Central memory CD4-positive, alpha-beta T cell (primary cell): Measurements from ENCODE around the gene GALNT15.

Source experiments
- DNase-seq: peaks from one replicate; pipeline ENCODE4 v3.0.0; 2022

The GALNT15 gene

DNA sequence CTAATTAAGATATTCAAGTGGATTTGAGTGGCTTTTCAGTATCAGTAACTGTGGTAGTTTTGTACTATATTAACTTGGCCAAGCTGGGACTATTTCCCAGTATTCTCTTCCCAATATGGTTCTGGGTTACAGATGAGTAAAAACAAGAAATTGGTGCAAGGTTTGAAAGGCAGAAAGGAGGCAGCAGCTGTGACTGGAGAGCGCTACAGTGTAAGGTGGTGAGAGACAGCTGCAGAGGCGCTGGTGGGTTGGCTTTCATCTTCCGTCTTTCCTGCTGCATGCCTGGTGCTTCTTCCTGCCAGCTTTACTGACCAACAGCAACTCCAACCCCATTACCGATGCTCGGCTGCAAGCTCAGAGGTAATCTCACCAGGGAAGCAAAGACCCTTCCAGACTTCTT, 80.4 kb downstream of the GALNT15 start:
- no peak for DNase-seq

DNA sequence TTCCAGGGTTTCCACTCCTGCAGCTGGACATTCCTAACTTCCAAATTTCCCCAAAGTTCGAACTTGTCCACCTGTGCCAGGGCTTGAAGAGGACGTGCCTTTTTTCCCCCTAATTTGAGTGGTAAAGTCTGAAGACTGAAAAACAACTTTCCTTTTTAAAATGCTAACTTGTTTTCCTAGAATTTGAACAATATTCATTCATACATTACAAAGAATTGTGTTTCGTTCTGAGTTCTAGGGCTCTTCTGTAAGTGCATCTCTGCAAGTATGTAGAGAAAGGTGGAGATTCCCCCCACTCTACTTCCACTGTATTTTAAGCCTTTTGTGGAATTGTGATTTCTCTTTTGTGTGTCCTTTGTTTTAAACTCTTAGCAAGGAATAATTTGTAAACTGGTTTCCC, 80.8 kb downstream of the GALNT15 start:
- DNase-seq: no peak

DNA sequence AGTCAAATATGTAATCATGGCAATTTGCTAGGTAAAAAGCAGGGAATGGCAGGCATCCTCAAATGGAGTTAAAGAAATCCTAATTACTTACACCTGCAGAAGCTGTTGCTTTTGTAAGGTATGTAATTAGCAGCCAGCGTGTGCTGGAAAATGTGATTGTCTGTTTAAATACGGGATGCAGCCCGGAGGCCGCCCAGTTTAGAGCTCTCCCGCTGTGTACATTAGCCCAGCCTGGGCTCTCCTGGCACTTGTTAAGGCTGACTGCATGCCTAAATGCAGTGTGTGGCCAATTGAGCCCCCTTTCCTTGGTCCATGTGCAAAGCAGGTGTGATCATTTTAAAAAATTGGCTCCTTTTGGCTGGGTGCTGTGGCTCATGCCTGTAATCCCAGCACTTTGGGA, 81.2 kb downstream of the GALNT15 start:
- no peak for DNase-seq

DNA sequence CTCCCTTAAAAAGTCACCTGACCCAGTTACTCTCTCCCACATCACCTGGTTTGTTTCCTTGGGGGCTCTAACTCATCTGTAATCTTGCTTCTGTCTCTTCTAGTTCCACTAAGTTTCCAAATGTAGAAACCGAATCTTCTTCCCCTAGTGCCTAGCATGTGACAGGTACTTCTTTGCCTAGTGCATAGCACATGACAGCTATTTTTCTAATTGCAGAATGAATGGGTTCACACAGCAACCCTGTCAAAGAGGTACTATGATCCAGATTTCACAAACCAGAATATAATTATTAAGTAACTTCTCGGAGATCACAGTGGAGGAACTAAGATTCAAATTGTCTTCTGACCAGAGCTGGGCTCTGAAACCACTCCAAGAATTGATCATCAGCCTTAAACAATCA, 82.8 kb downstream of the GALNT15 start:
- DNase-seq: no peak

DNA sequence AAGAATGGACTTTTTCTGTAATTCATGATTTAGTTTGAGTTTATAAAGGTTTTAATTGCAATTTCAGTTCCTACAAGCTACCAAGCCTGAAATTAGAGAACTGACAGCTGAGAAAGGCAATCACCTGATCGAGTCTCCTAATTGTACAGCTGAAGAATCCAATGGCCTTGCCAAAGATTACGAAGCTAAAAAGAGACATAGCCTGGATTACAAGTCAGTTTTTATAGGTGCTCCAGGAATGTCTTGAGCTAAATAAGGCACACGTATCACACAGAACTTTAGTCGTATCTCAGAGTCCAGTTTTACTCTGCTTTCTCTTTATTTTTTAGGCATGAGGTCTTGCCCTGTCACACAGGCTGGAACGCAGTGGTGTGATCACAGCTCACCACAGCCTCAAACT, 83.7 kb downstream of the GALNT15 start:
- no peak for DNase-seq

DNA sequence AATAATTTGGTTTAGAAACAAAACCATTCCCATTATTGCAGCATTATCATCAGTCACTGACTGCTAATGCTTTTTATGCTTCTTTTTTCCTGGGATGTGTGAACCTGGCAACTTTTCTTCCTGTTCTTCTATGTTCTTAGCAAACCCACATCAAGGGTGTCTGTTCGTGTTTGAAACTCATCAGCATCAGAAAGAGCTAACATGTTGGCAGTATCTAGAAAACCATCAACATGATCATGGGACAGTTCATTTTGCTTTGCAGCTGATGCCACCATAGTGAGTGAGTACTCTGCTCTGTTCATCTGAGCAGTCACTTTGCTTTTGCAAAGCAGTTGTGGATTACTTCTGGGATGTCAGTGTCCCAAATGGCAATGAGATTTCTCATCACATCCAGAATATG, 84.4 kb downstream of the GALNT15 start:
- DNase-seq: no peak

DNA sequence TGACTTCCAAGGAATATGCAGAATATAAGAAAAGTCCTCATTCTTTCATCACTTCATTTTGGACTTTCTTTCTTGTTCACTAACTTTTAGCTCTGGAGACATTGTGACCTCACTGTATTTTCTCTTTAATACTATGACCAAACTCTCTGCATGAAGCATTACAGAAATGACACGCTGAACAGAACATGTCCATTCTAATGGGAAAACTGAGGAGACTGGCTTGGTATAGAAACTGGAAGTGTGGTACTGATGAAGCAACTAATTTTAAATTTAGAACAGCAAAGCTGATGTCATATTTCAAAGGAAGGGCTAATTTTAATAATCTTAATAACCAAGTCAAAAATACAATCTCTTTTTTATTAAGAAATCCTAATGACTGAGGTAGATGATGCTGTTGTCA, 85.6 kb downstream of the GALNT15 start:
- DNase-seq: no peak

DNA sequence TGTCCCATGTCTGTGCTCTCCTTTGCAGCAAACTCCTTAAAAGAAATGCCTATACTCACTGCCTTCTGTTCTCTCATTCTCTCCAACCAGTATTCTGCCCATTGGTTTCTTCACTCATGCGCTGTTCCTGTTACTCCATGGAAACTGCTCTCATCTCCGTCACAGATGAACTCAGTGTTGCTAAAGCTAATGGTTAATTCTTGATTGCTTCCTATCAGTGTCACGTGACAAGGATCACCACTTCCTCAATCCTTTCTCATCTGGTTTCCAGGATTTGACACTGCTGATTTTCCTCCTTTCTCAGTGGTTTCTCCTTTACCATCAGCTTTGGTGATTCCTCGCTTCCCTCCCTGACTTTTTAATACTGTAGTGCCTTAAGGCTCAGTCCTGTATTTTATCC, 87.7 kb downstream of the GALNT15 start:
- no peak for DNase-seq

DNA sequence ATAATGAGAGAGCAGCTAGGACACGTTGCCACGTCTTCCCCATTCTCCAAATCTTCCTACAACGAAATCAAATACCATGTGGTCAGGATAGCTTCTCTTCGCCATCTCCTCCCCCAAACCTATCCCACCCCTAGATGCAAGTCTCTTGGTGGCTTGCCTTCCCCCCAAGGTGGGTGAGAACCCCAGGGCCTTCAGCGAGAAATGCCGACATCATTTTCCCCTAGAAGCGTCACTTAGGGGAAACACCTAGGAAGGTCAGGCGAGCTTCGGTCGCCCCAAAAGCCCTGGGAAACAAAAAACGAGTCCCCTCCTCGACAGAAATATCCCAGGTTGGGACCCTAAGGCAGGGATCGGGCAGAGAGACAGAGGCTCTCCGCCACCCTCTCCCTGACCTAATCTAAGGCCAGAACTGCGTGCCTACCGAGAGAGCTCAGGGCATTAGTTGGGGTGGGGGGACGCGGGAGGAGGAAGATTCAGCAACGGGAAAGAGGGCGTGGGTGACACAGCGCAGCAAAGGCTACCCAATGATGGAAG, 89.8 kb downstream of the GALNT15 start:
- DNase-seq: no peak

DNA sequence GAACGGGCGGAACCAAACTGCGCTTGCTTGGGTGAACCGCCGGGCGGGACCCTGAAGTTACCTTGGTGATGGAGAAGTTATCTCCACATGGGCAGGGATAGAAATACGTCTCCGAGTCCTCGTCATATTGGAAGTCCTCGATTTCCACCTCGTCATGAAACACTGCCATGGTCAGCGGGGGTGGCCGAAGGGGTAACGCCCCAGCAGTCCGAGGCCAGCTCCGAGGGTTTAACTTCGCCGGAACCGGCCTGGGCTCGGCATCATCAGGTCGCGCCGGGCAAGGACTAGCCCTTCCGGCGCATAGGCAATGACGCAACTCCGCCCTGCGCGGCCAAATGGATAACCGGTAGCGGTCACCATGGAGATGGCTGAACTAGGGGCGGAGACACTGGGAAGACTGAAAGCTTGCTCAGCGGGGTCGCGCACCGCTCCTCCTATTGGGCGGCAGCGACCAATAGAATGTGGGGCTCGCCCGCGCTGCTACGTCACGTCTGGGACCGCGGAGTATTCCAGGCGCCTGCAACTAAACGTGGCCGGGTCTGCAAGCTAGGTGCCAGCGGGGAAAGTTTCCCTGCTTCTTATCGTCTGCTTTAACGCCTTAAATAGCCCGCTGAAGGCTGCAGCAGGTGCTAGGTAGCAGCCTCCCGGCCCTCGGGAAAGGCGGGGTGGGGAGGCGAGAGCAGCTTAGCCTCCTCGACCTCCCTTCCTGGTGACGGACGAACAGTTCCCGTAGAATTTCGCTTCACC, 90.4 kb downstream of the GALNT15 start, which contains the start of the genes DPH3 and OXNAD1:
DPH3 (minus strand) TSS at position 236 of the 747 bp plus-strand sequence; CDS start at position 169, 67 bp downstream.
OXNAD1 (plus strand) TSS at position 505 of the 747 bp plus-strand sequence. CDS start 5,741 bp downstream, outside the sequence.
- peak; percentile 99 for DNase-seq

DNA sequence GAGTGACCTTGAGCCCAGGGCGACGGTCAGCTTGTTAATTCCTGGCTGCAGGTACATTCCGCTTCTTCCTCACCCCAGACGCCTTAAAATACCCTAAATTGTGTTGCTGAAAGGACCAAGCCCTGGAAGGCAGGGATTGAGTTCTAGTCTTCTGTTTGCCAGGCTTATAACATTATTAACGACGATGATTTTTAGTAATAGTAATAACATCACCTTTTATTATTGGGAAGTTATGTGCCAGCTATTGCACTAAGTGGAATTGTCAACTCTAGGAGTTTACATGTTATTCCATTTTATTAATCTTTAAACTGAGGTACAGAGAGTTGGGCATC, 90.9 kb downstream of the GALNT15 start:
- DNase-seq: no peak

DNA sequence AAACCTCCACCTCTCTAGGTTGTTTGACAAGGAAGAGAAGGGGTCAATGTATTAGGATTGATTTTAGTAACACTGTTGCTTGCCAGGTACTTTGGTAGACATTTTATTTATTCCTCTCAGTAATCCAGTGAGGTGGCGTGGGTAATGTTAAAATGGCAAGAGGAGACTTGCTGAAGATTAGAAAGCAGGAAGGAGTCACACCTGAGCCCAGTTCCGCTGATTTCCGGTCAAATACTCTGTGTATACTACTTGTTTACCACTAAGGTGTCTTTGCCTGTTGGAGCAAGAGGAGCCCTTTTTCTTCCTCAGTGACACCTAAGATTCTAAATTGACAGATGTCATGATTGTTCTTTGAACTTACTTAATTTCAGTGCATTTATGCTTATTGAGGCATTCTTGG, 92.2 kb downstream of the GALNT15 start:
- DNase-seq: no peak

DNA sequence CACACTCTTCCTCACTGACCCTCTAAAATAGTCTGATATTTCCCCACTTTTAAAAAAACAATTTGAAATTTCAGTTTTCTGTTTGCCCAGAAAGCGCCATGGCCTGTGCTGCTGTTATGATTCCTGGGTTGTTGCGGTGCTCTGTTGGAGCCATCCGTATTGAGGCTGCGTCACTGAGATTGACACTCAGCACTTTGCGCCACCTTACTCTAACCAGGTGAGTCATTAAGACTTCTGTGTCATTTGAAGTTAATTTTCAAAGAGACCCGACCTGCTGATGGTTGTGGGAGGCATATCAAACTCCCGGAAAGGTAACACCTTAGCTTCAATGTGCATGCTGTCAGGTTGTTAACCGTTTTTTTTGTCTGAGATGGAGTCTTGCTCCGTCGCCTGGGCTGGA, 96.4 kb downstream of the GALNT15 start:
- DNase-seq: no peak

DNA sequence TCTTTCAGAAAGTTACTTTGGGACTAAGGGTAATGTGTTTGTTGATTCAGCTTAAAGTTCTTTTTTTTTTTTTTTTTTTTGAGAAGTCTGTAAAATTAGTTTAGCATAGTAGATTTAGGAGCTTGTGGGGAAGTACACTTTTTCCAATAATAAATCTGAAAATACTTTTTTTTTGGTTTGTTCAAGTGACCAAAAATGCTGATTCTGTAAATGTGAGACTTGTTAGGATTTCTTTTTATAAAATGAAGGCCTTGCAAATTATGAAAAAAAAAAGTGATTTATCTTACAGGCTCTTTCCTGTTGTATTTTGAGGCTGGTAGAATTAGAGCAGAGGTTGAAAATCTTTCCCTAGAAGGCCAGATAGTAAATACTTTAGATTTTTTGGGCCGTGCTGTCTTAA, 98.1 kb downstream of the GALNT15 start:
- no peak for DNase-seq

DNA sequence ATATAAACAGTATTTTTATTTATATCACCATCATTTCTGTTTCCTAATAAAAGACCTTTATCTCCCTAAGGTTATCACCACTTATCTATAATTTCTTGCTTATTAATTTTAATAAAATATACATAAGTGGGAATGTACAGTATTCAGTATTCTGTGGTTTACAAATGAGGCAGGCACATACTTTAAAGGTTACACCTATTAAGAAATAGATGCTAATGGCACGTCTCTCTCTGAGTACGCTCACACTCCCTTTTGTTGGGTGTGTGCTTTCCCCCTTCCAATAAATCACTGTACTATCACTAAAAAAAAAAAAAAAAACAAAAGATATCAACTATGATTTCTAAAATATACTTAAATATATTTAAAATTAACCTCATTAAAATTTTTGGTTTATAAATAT, 99.4 kb downstream of the GALNT15 start:
- DNase-seq: no peak

DNA sequence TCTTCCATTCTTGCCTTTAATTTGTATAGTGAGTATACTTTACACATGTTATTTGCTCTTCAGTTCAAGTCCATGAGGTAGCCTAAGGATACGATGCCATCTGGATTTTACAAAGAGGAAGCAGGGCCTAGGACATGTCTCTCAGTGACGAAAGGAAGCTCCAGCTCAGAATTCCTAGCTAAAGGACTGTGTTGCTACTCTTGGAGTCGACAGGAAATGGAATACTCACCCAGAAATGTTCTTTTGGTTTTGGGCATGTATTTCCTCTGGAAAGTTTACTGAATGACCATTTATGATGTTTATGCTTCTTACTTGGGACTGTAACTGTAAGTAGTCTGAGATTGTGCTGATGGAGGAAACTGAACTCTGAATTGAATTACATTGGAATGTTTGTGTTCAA, 103.0 kb downstream of the GALNT15 start:
- DNase-seq: no peak

DNA sequence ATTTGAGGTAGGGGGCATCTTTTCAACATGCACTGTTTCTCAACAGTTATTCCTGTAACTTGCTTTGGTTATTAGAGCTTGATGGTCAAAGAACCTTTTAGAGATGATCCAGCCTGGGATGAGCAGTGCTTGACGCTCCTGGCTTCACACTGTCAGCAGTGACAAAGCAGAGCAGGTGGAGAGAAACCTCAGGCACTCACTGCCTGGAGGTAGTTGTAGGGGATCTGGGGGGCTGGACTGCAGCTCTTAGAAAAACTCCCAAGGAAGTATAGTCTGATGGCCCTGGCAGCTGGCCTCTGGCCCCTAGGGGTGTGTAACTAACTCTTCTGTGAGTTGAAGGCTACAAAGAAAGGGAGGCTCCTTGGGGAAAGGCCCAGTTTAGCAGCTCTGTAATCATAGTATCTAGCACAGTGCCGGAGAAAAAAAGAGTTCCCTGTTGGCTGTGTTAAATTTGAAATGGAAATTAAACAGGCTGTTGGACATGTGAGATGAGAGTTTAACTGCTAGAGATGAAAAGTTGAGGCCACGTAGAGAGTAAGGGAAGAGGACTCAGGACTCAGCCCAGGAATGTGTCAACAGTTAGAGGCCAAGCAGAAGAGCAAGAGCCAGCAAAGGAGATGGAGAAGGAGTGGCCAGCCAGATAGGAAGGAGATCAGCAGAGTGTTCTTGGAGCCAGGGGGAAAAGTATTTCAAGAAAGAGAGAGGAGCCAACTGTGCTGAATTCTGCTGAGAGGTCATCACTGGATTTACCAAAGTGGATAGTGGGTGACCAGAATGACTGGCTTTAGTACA, 104.7 kb downstream of the GALNT15 start:
- no peak for DNase-seq

DNA sequence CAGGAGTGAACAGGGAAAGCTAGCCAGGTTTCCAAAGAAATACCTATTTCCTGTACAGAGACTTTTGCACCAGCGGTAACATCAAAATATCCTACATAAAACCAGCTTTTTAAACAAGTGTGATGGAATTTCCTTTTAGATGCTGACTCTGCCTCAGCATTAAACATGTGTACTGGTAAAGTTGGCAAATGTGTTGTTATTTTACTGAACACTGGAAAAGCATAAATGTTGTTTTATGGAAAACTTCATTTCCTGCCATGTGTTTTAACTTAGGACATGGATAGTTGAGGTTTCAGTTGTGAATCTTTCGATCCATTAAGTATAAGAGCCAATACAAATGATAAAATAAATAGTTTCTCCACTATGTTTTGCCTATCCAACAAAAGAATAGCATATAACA, 106.2 kb downstream of the GALNT15 start:
- DNase-seq: no peak
